IMR-90 (cell line): ENCODE measurements around the gene DSG3.

Experiments used
- BHLHE40 ChIP-seq: fragments of 150-350 bp; IDR thresholded peaks from 2 replicates; pipeline ENCODE4 v1.6.1; 2016; ENCODE audit warnings: mild to moderate bottlenecking, low read depth, low read length
- CEBPB ChIP-seq: IDR thresholded peaks from 2 replicates; pipeline ENCODE4 v1.6.1; 2012; ENCODE audit warnings: low read depth, low read length, improper control_type of control experiment
- CTCF ChIP-seq: conservative IDR thresholded peaks from 2 replicates; pipeline ENCODE4 v1.5.1; 2012; ENCODE audit warnings: mild to moderate bottlenecking, low read depth, low read length, improper control_type of control experiment
- FOS ChIP-seq: fragments of 150-350 bp; IDR thresholded peaks from 2 replicates; pipeline ENCODE4 v1.6.1; 2016; ENCODE audit warnings: low read depth, low read length
- POLR2A ChIP-seq: IDR thresholded peaks from 2 replicates; pipeline ENCODE4 v1.6.1; 2012; ENCODE audit warnings: mild to moderate bottlenecking, low read depth, low read length
- RCOR1 ChIP-seq: IDR thresholded peaks from 2 replicates; pipeline ENCODE4 v1.6.1; 2012; ENCODE audit warnings: mild to moderate bottlenecking, low read length, improper control_type of control experiment; ENCODE audit not compliant: insufficient replicate concordance
- USF2 ChIP-seq: fragments of 150-350 bp; IDR thresholded peaks from 2 replicates; pipeline ENCODE4 v1.6.1; 2017; ENCODE audit warnings: mild to moderate bottlenecking, antibody characterized with exemption, low read length, low read depth

DNA sequence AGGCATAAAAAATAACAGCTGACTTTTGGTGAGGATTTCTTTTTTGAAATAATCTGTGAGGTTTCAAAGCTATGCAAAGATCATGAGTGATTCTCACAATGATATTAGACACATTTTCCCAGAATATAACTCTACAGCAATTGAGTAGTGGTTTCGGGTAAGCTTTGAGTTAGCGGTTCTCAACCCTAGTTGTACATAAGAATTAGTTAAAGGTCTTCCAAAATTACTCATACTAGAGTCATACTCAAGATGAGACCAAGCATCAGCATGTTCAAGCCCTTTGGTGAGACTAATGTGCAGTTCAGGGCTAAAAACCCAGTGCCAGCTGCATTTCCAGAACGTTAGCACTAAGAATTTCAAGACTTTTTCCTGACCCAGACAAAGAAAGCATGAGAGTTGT, 39.9 kb upstream of the DSG3 start:
- no peak for TF ChIP-seq POLR2A
- no peak for TF ChIP-seq CTCF
- TF ChIP-seq RCOR1 = no peak
- TF ChIP-seq CEBPB = no peak
- no peak for TF ChIP-seq USF2
- no peak for TF ChIP-seq BHLHE40
- no peak for TF ChIP-seq FOS
